ES-I3 (cell line): Measurements from ENCODE around the gene TLR6.
"Not testable (repeated sequence)": the region's sequence is repeated elsewhere in the genome, so short reads cannot be mapped to it uniquely, and the experiment has no call there.

Experiments
- H3K36me3 ChIP-seq: 2 replicates; pipeline ENCODE4 v1.6.1; 2013; ENCODE audit warnings: mild to moderate bottlenecking, low read length, control low read depth, moderate library complexity; ENCODE audit not compliant: insufficient read depth
- H3K4me1 ChIP-seq: 2 replicates; pipeline ENCODE4 v1.6.1; 2013; ENCODE audit warnings: mild to moderate bottlenecking, control low read depth, low read length; ENCODE audit not compliant: insufficient read depth
- H3K9ac ChIP-seq: 2 replicates; pipeline ENCODE4 v1.6.1; 2013; ENCODE audit warnings: low read depth, mild to moderate bottlenecking, low read length, moderate library complexity
- H3K9me3 ChIP-seq: 2 replicates; pipeline ENCODE4 v1.6.1; 2013; ENCODE audit warnings: mild to moderate bottlenecking, low read length, moderate library complexity; ENCODE audit not compliant: control insufficient read depth, insufficient read depth

The TLR6 gene

GRCh38 chr4:38821739-38822138, 34.9 kb downstream of the TLR6 start:
- Histone ChIP-seq H3K4me1 (no peaks in the 10 kb centered on the region), H3K36me3 (no peaks in the 10 kb centered on the region), H3K9ac (no peak overlapping the region), H3K9me3 (no peaks in the 10 kb centered on the region; the same call in 1 of the 2 replicates)

- no peaks in the 10 kb centered on the region for H3K36me3 ChIP-seq
- H3K9me3 ChIP-seq = no peaks in the 10 kb centered on the region
- no peak overlapping the region for H3K9ac ChIP-seq
- no peaks in the 10 kb centered on the region for H3K4me1 ChIP-seq
These were observed 36.1 kb downstream of the TLR6 start for GRCh38 chr4:38820329-38821061.

GRCh38 chr4:38819569-38819968, 37.0 kb downstream of the TLR6 start:
- H3K4me1 ChIP-seq = no peaks in the 10 kb centered on the region
- no peak overlapping the region for H3K9ac ChIP-seq
- H3K9me3 ChIP-seq = no peaks in the 10 kb centered on the region
- no peaks in the 10 kb centered on the region for H3K36me3 ChIP-seq

- no peaks in the 10 kb centered on the region for H3K9me3 ChIP-seq
- no peaks in the 10 kb centered on the region for H3K4me1 ChIP-seq
- H3K36me3 ChIP-seq = no peaks in the 10 kb centered on the region
- H3K9ac ChIP-seq = no peak overlapping the region
These were observed 38.1 kb downstream of the TLR6 start for GRCh38 chr4:38818441-38818976.

- no peak overlapping the region for H3K9ac ChIP-seq
- no peaks in the 10 kb centered on the region for H3K4me1 ChIP-seq
- H3K9me3 ChIP-seq = no peaks in the 10 kb centered on the region
- H3K36me3 ChIP-seq = no peaks in the 10 kb centered on the region
These were observed 40.5 kb downstream of the TLR6 start for GRCh38 chr4:38815885-38816782.

- Histone ChIP-seq H3K9ac (no peak overlapping the region), H3K4me1 (no peaks in the 10 kb centered on the region), H3K36me3 (no peaks in the 10 kb centered on the region), H3K9me3 (no peaks in the 10 kb centered on the region)
These were observed 42.2 kb downstream of the TLR6 start for GRCh38 chr4:38814386-38814785.

- no peak overlapping the region for H3K9ac ChIP-seq
- no peaks in the 10 kb centered on the region for H3K4me1 ChIP-seq
- H3K9me3 ChIP-seq = no peaks in the 10 kb centered on the region
- H3K36me3 ChIP-seq = no peaks in the 10 kb centered on the region
These were observed 45.3 kb downstream of the TLR6 start for GRCh38 chr4:38811297-38811696.

- H3K9ac ChIP-seq, H3K4me1 ChIP-seq, H3K36me3 ChIP-seq, H3K9me3 ChIP-seq: not testable (repeated sequence)
These were observed 49.2 kb downstream of the TLR6 start for GRCh38 chr4:38807462-38807861.

- not testable (repeated sequence) for H3K9ac ChIP-seq, H3K4me1 ChIP-seq, H3K36me3 ChIP-seq, H3K9me3 ChIP-seq
These were observed 50.4 kb downstream of the TLR6 start for GRCh38 chr4:38806251-38806650.

GRCh38 chr4:38805530-38806145, 51.0 kb downstream of the TLR6 start:
- H3K9ac ChIP-seq = no peak overlapping the region
- peaks cover 7% of the 10 kb centered on the region; the same call in 1 of the 2 replicates for H3K9me3 ChIP-seq
- no peaks in the 10 kb centered on the region for H3K4me1 ChIP-seq
- no peaks in the 10 kb centered on the region for H3K36me3 ChIP-seq

GRCh38 chr4:38804654-38805295, 51.8 kb downstream of the TLR6 start, which contains the start of gene TLR1:
Gene TLR1, minus strand, starts transcription at chr4:38804791. Its CDS starts 5,960 bp downstream, at chr4:38798831.
- H3K9ac ChIP-seq = no peak within 1 kb of the TSS

GRCh38 chr4:38803833-38804653, 52.6 kb downstream of the TLR6 start:
- Histone ChIP-seq H3K4me1 (no peaks in the 10 kb centered on the region), H3K9me3 (peaks cover 7% of the 10 kb centered on the region; the same call in 1 of the 2 replicates), H3K9ac (no peak overlapping the region), H3K36me3 (no peaks in the 10 kb centered on the region)

More at GRCh38 chr4:38804654-38805295, 51.8 kb downstream of the TLR6 start, which contains the start of gene TLR1:
- Histone ChIP-seq H3K9me3 (peaks cover 7% of the 10 kb centered on the region; the same call in 1 of the 2 replicates), H3K36me3 (no peaks in the 10 kb centered on the region), H3K4me1 (no peaks in the 10 kb centered on the region)
